ENCODE results near the gene AFAP1.

DNA sequence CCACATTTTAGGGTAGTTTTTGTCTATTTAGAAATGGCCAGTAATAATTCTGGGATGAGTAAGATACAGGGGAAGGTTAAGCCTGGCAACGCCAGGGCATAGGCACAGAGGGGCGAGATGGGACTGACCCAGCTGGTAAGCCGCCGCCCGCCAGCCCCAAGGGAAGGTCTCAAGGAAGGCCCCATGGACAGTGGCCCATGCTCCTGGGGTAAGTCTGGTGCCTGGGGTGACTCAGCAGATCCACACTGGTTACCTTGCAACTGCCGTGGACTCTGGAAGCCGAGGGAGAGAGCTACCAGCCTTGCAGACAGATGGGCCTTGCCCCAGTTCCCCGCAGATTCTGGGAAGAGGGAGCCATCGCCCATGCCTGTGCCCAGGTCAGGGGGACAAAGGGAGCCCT, 179.4 kb downstream of the AFAP1 start:
- TF ChIP-seq, protein P1, sequence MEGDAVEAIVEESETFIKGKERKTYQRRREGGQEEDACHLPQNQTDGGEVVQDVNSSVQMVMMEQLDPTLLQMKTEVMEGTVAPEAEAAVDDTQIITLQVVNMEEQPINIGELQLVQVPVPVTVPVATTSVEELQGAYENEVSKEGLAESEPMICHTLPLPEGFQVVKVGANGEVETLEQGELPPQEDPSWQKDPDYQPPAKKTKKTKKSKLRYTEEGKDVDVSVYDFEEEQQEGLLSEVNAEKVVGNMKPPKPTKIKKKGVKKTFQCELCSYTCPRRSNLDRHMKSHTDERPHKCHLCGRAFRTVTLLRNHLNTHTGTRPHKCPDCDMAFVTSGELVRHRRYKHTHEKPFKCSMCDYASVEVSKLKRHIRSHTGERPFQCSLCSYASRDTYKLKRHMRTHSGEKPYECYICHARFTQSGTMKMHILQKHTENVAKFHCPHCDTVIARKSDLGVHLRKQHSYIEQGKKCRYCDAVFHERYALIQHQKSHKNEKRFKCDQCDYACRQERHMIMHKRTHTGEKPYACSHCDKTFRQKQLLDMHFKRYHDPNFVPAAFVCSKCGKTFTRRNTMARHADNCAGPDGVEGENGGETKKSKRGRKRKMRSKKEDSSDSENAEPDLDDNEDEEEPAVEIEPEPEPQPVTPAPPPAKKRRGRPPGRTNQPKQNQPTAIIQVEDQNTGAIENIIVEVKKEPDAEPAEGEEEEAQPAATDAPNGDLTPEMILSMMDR (optimal IDR thresholded peaks at IDR 0.05 in 1 of 3, IDR thresholded peaks at IDR 0.05 in 1 of 3, conservative IDR thresholded peaks at IDR 0.05 in 1 of 3; ENCODE audit: extremely low read depth in 1 of 3, insufficient read depth in 2 of 3, low read length in 3 of 3), result no peak
- no peak for TF ChIP-seq EZH2 (IDR thresholded peaks at IDR 0.05; ENCODE audit: low read length)
